COLO829 (cell line): ENCODE measurements around the gene KSR1.
"Not testable (repeated sequence)": the region's sequence is repeated elsewhere in the genome, so short reads cannot be mapped to it uniquely, and the experiment has no call there.

Experiments
- DNase-seq: peaks from one replicate; pipeline ENCODE4 v3.0.0; 2012; ENCODE audit warnings: low spot score

KSR1 gene

GRCh38 chr17:27660436-27660835, 204.2 kb downstream of the KSR1 start:
- DNase-seq: no peak

- DNase-seq: no peak
Measured at GRCh38 chr17:27663936-27664605, 207.8 kb downstream of the KSR1 start.

- no peak for DNase-seq
Measured at GRCh38 chr17:27664606-27664965, 208.3 kb downstream of the KSR1 start.

GRCh38 chr17:27665549-27665948, 209.3 kb downstream of the KSR1 start:
- DNase-seq: no peak

- DNase-seq: not testable (repeated sequence)
Measured at GRCh38 chr17:27666270-27666669, 210.0 kb downstream of the KSR1 start.

GRCh38 chr17:27666831-27667560, 210.7 kb downstream of the KSR1 start:
- DNase-seq: no peak

GRCh38 chr17:27667656-27668487, 211.6 kb downstream of the KSR1 start:
- no peak for DNase-seq

GRCh38 chr17:27668488-27668823, 212.2 kb downstream of the KSR1 start:
- DNase-seq: no peak

- no peak for DNase-seq
Measured at GRCh38 chr17:27669136-27669535, 212.9 kb downstream of the KSR1 start.

- no peak for DNase-seq
Measured at GRCh38 chr17:27669850-27670249, 213.6 kb downstream of the KSR1 start.

- no peak for DNase-seq
Measured at GRCh38 chr17:27670791-27671590, 214.7 kb downstream of the KSR1 start.

- no peak for DNase-seq
Measured at GRCh38 chr17:27671591-27671910, 215.3 kb downstream of the KSR1 start.

- DNase-seq: not testable (repeated sequence)
Measured at GRCh38 chr17:27671977-27672480, 215.8 kb downstream of the KSR1 start.

GRCh38 chr17:27674335-27674734, 218.1 kb downstream of the KSR1 start:
- no peak for DNase-seq
